Astrocyte of the cerebellum (primary cell): ENCODE measurements around the gene MEP1B.

Experiments
- DNase-seq: peaks from one replicate; pipeline ENCODE4 v3.0.0-alpha.2; 2011; ENCODE audit warnings: low read depth
- H3K4me3 ChIP-seq: 2 replicates; pipeline ENCODE4 v1.5.1; 2011; ENCODE audit warnings: mild to moderate bottlenecking, low read depth, low read length, moderate library complexity
- in situ Hi-C: cut with HindIII; loops from 2 replicates; pipeline ENCODE4 v1.10.0; 2017; ENCODE audit warnings: low sequenced_read_pairs
- TF ChIP-seq, protein P1 (sequence below): IDR thresholded peaks from 2 replicates; pipeline ENCODE4 v1.5.1; 2012; ENCODE audit warnings: low read length, low read depth, moderate library complexity, mild to moderate bottlenecking; ENCODE audit errors: missing control alignments

Gene MEP1B

DNA sequence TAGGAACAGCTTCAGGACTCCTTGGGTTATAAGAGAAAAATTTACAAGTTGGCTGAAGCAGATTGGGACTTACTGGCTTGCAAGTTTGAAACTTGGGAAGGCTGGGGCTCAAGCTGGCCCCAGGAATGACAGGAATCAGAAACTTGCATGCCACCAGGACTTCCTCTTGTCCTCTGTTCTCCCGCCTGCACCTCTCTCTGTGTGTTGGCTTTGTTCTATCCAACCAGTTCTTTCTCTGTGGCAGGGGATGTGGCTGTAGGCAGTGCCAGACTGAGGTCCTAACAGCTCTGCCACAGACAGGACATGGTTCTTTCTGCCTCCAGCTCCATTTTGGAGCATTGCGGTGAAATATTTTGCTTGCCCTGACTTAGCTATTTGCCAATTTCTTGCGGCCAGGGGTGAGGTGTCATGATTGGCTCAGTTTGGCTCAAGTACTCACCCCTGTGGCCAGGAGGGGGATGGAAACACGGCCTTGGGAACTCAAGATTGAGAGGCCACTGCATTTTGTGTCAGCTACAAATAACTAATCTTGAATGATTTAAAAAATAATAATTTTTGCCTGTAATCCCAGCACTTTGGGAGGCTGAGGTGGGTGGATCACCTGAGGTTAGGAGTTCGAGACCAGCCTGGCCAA, 48.9 kb downstream of the MEP1B start:
- DNase-seq, result no peak
- in situ Hi-C loops, result loop anchor here (5.0 kb wide), 1 partner anchor 61 kb away; no protein-coding TSS in a partner anchor
- no peak overlapping the region for H3K4me3 ChIP-seq
- TF ChIP-seq, protein P1, sequence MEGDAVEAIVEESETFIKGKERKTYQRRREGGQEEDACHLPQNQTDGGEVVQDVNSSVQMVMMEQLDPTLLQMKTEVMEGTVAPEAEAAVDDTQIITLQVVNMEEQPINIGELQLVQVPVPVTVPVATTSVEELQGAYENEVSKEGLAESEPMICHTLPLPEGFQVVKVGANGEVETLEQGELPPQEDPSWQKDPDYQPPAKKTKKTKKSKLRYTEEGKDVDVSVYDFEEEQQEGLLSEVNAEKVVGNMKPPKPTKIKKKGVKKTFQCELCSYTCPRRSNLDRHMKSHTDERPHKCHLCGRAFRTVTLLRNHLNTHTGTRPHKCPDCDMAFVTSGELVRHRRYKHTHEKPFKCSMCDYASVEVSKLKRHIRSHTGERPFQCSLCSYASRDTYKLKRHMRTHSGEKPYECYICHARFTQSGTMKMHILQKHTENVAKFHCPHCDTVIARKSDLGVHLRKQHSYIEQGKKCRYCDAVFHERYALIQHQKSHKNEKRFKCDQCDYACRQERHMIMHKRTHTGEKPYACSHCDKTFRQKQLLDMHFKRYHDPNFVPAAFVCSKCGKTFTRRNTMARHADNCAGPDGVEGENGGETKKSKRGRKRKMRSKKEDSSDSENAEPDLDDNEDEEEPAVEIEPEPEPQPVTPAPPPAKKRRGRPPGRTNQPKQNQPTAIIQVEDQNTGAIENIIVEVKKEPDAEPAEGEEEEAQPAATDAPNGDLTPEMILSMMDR, result no peak

DNA sequence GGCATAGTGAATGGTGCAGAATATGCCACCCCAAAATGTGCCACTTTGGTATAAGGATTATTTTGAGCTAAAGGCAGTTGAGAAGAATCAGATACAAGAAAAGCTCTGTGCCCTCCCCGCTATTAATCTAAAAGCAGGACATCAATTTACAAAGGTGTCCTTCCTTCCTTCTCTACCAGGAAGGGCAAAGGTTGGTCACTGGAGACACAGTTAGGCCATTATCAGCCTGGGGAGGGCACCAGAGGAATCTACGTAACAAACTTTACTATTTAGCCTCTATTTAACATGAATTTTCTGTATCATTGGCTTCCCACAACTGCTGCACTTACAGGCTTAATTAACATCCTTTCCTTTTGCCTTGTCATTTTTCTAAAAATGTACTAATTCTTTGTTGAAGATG, 52.6 kb downstream of the MEP1B start:
- TF ChIP-seq, protein P1, result no peak
- DNase-seq, result no peak
- no peak overlapping the region for H3K4me3 ChIP-seq
- in situ Hi-C loops, result no loop called here

GRCh38 chr18:32243358-32243757, 53.5 kb downstream of the MEP1B start:
- DNase-seq, result no peak
- in situ Hi-C loops, result no loop called here

DNA sequence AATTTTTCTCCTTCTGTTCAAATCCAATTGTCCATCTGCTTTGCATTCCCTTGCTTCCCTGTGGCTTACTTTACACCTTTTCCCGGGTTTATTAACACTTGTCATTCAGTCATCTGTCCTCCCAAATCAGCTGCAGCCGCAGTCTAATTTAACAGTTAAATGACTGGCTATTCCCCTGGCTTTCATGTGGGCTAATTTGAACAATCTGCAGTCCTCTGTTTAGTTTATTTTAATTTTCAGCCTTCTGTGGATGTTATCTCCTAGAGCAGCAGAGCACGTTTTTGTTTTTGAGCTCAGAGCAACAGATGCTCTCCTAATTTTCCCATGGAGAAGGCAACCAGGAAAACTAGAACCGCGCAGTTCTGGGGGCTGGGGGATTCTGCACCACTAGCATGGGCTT, 55.0 kb downstream of the MEP1B start:
- TF ChIP-seq, protein P1, result no peak
- no peak overlapping the region for H3K4me3 ChIP-seq
- no peak for DNase-seq
- in situ Hi-C loops, result no loop called here

More at GRCh38 chr18:32243358-32243757, 53.5 kb downstream of the MEP1B start:
- TF ChIP-seq, protein P1, result no peak
- no peak overlapping the region for H3K4me3 ChIP-seq

- TF ChIP-seq, protein P1, result no peak
- in situ Hi-C loops, result no loop called here
- no peak overlapping the region for H3K4me3 ChIP-seq
- DNase-seq, result no peak
These were observed 59.5 kb downstream of the MEP1B start for GRCh38 chr18:32249147-32249929.

DNA sequence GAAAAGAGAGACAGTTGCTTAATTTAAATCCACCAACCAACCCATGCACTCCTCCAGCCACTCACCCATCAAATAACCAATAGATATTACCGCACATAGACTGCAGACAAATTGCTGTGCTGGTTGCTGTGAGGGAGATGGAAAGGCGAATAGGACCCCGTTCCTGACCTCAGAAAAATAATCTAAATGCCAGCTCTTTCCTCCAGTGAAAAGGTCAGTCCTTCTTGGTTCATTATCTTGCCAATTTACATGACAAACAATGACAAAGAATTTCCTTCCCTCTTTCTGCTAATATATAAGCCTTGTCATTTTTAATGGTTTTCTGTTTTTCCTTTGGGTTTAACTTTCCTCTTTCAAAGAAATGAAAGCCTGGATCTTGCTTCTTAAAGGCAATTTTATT, 61.6 kb downstream of the MEP1B start:
- H3K4me3 ChIP-seq, result no peak overlapping the region
- in situ Hi-C loops, result no loop called here
- no peak for DNase-seq
- TF ChIP-seq, protein P1, result no peak
